HEK293T (cell line): ENCODE results near the gene SERPINA4.

Experiments used
- BHLHE40 ChIP-seq: fragments of 450-650 bp; IDR thresholded peaks from 2 replicates; pipeline ENCODE4 v1.6.1; 2016; ENCODE audit warnings: mild to moderate bottlenecking, moderate library complexity, borderline replicate concordance
- FOXA1 ChIP-seq: fragments of 450-650 bp; IDR thresholded peaks from 2 replicates; pipeline ENCODE4 v1.6.1; 2016; ENCODE audit warnings: mild to moderate bottlenecking
- L3MBTL2 ChIP-seq: fragments of 450-650 bp; conservative IDR thresholded peaks from 2 replicates; pipeline ENCODE4 v1.6.1; 2016; ENCODE audit warnings: mild to moderate bottlenecking
- LEF1 ChIP-seq: fragments of 450-650 bp; IDR thresholded peaks from 2 replicates; pipeline ENCODE4 v1.6.1; 2017; ENCODE audit warnings: mild to moderate bottlenecking, borderline replicate concordance
- SP1 ChIP-seq: fragments of 450-650 bp; IDR thresholded peaks from 2 replicates; pipeline ENCODE4 v1.6.1; 2017
- SUZ12 ChIP-seq: fragments of 450-650 bp; IDR thresholded peaks from 2 replicates; pipeline ENCODE4 v1.6.1; 2016; ENCODE audit warnings: mild to moderate bottlenecking
- ZNF384 ChIP-seq: fragments of 450-650 bp; IDR thresholded peaks from 2 replicates; pipeline ENCODE4 v1.6.1; 2016
- TF ChIP-seq, protein P1 (sequence below): fragments of 450-650 bp; IDR thresholded peaks from 2 replicates; pipeline ENCODE4 v1.6.1; 2016

- TF ChIP-seq, protein P1, sequence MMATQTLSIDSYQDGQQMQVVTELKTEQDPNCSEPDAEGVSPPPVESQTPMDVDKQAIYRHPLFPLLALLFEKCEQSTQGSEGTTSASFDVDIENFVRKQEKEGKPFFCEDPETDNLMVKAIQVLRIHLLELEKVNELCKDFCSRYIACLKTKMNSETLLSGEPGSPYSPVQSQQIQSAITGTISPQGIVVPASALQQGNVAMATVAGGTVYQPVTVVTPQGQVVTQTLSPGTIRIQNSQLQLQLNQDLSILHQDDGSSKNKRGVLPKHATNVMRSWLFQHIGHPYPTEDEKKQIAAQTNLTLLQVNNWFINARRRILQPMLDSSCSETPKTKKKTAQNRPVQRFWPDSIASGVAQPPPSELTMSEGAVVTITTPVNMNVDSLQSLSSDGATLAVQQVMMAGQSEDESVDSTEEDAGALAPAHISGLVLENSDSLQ = no peak
- TF ChIP-seq BHLHE40 = no peak
- TF ChIP-seq FOXA1 = no peak
- no peak for TF ChIP-seq LEF1
- no peak for TF ChIP-seq SUZ12
- TF ChIP-seq L3MBTL2 = no peak
- TF ChIP-seq ZNF384 = no peak
- TF ChIP-seq SP1 = no peak
Observed at GRCh38 chr14:94564381-94564780, 3.1 kb downstream of the SERPINA4 start.
